Stomach (tissue), 9 donors: Measurements from ENCODE around the gene UBTD1. TPM values are rescaled to one million over a fixed set of nuclear protein-coding genes. Genes with fewer than 3 reads are reported as not detected.

Source experiments
- DNase-seq, 2 donors: peaks; one replicate each; pipeline versions ENCODE4 v3.0.0 to v3.0.0-alpha.2; 2013 to 2019
- H3K27ac ChIP-seq, 5 donors: fragments of 200-600 bp in 4 of 5; sonication (generic) in 4 of 5; one replicate each; pipeline ENCODE4 v1.5.1; 2013 to 2019; ENCODE audit warnings: mild to moderate bottlenecking in 1 of 5, moderate library complexity in 1 of 5
- H3K27me3 ChIP-seq, 3 donors: fragments of 200-600 bp; sonication (generic); one replicate each; pipeline ENCODE4 v1.5.1; 2017 to 2019; ENCODE audit warnings: mixed run types in 1 of 3
- H3K36me3 ChIP-seq, 4 donors: fragments of 200-600 bp; sonication (generic); 1 replicate in 3 of 4; 2 replicates in 1 of 4; pipeline ENCODE4 v1.5.1; 2016 to 2019
- H3K4me1 ChIP-seq, 4 donors: fragments of 200-600 bp; sonication (generic); one replicate each; pipeline ENCODE4 v1.5.1; 2016 to 2019
- H3K4me3 ChIP-seq, 4 donors: fragments of 200-600 bp; sonication (generic) in 3 of 4; one replicate each; pipeline ENCODE4 v1.5.1; 2016 to 2019; ENCODE audit warnings: mild to moderate bottlenecking in 1 of 4
- H3K9me3 ChIP-seq, 4 donors: fragments of 200-600 bp; sonication (generic); one replicate each; pipeline ENCODE4 v1.5.1; 2016 to 2019
- CTCF ChIP-seq, 7 experiments: fragments of 450-650 bp in 4 of 7; fragments of 200-600 bp in 3 of 7; sonication (generic) in 3 of 7; IDR thresholded peaks; one replicate each; pipeline ENCODE4 v1.5.1; 2016 to 2019; ENCODE audit warnings: antibody characterized with exemption in 7 of 7, control low read depth in 2 of 7, mild to moderate bottlenecking in 1 of 7
- EP300 ChIP-seq: sonication (generic); formaldehyde crosslinking; IDR thresholded peaks from one replicate; pipeline ENCODE4 v1.6.1; 2017; ENCODE audit warnings: antibody characterized with exemption
- POLR2A ChIP-seq, 4 donors: fragments of 450-650 bp; IDR thresholded peaks; one replicate each; pipeline ENCODE4 v1.6.1; 2016; ENCODE audit warnings: antibody characterized with exemption in 4 of 4, control low read depth in 2 of 4, mild to moderate bottlenecking in 1 of 4, moderate library complexity in 1 of 4
- POLR2AphosphoS5 ChIP-seq, 3 donors: sonication (generic); formaldehyde crosslinking; IDR thresholded peaks; one replicate each; pipeline ENCODE4 v1.6.1; 2016; ENCODE audit warnings: antibody characterized with exemption in 3 of 3
- WGBS, 5 donors: extraction: QIAGEN DNeasy Blood & Tissue Kit in 3 of 5; methylation state at CpG; one replicate each; pipeline versions ENCODE4 v1.1.5 to v1.1.7; 2013 to 2018; 5-methylcytosine and 5-hydroxymethylcytosine counted together
- intact Hi-C: fragments of 100-400 bp; cut with DNase I; formaldehyde crosslinking; loops from one replicate; pipeline ENCODE4 v1.15.1; 2023; ENCODE audit warnings: low total_unique reads
- polyA plus RNA-seq, 3 donors: library from polyadenylated mRNA; stranded (reverse); fragments of 200-250 nt; gene quantifications; one replicate each; pipeline ENCODE4 v1.2.3, GENCODE V29; 2013
- total RNA-seq, 5 donors: library from RNA; depleted of rRNA; stranded (reverse); fragments of >200 nt; gene quantifications; one replicate each; pipeline versions ENCODE4 v1.1.0 to v1.2.3, GENCODE V29; 2014 to 2016
- donor health status: healthy with polysubstance abuse.
- donor health status: Bipolar disorder and iron deficiency.
- donor health status: healthy.

UBTD1 gene
- total and polyA plus RNA-seq, 8 donors = 1.3 to 22.9 (median 8.1) TPM

GRCh38 chr10:97494151-97494550, 4.6 kb upstream of the UBTD1 start:
- peaks cover 20 to 68% (median 44%) of the 10 kb centered on the region in 4 donors for H3K4me1 ChIP-seq
- intact Hi-C loops = no loop called here
- 38 to 57% (median 50%) methylated on average over 2 of the region's 2 CpGs for WGBS, 5 donors
- H3K27me3 ChIP-seq = no peaks in the 10 kb centered on the region
- no peak overlapping the region for H3K4me3 ChIP-seq
- peak overlapping the region in 1 of 5 donors; percentile 63 for H3K27ac ChIP-seq
- DNase-seq = no peak
- TF ChIP-seq CTCF (IDR thresholded peaks at IDR 0.05) = no peak
- no peak for TF ChIP-seq EP300
- H3K9me3 ChIP-seq = no peaks in the 10 kb centered on the region
- H3K36me3 ChIP-seq = peaks cover 0 to 7% (median 6%) of the 10 kb centered on the region in 4 donors

- H3K27me3 ChIP-seq = no peaks in the 10 kb centered on the region
- intact Hi-C loops = no loop called here
- no peak overlapping the region for H3K4me3 ChIP-seq
- peaks cover 25 to 69% (median 47%) of the 10 kb centered on the region in 4 donors for H3K4me1 ChIP-seq
- H3K27ac ChIP-seq = peak overlapping the region; percentile 1 to 63 (median 32)
- H3K36me3 ChIP-seq = peaks cover 0 to 7% (median 6%) of the 10 kb centered on the region in 4 donors
- no peaks in the 10 kb centered on the region for H3K9me3 ChIP-seq
- TF ChIP-seq CTCF (IDR thresholded peaks at IDR 0.05) = no peak
- TF ChIP-seq POLR2A (IDR thresholded peaks at IDR 0.05) = no peak
- no peak for DNase-seq
- WGBS, 5 donors = 18 to 30% (median 19%) methylated on average over 7 of the region's 7 CpGs
Observed at GRCh38 chr10:97494863-97495506, 3.7 kb upstream of the UBTD1 start.

- Histone ChIP-seq H3K27ac (peak overlapping the region; percentile 90 to 95 (median 95)), H3K4me1 (peaks cover 19 to 62% (median 40%) of the 10 kb centered on the region in 4 donors), H3K27me3 (no peaks in the 10 kb centered on the region), H3K9me3 (no peaks in the 10 kb centered on the region), H3K4me3 (peak overlapping the region; percentile 76 to 97 (median 94)), H3K36me3 (peaks cover 0 to 7% (median 6%) of the 10 kb centered on the region in 4 donors)
- intact Hi-C loops = no loop called here
- DNase-seq = peak; percentile 74 to 88
- 0 to 1% (median 0%) methylated on average over 19 to 22 of the region's 22 CpGs for WGBS, 5 donors
- peak in 2 of 3 donors; percentile 14 to 33 for TF ChIP-seq POLR2AphosphoS5 (IDR thresholded peaks at IDR 0.05)
- no peak for TF ChIP-seq EP300
Observed at GRCh38 chr10:97497572-97498075, 1.1 kb upstream of the UBTD1 start.

- H3K4me3 ChIP-seq = peak within 1 kb of the TSS; percentile 76 to 97 (median 94)
- H3K27ac ChIP-seq = peak within 1 kb of the TSS; percentile 90 to 95 (median 95)
- peak; percentile 99 to 100 for DNase-seq
- no peaks in the 10 kb centered on the region for H3K27me3 ChIP-seq
- H3K36me3 ChIP-seq = peaks cover 0 to 3% (median 3%) of the 10 kb centered on the region in 4 donors
- no peaks in the 10 kb centered on the region for H3K9me3 ChIP-seq
- intact Hi-C loops = no loop called here
- TF ChIP-seq POLR2A (IDR thresholded peaks at IDR 0.05) = peak in 1 of 4 donors; percentile 45
- no peak for TF ChIP-seq EP300
- TF ChIP-seq POLR2AphosphoS5 (IDR thresholded peaks at IDR 0.05) = peak; percentile 59 to 74 (median 73)
- TF ChIP-seq CTCF (IDR thresholded peaks at IDR 0.05) = peak in 3 of 7 experiments; percentile 13 to 44 (median 19)
- peaks cover 19 to 62% (median 38%) of the 10 kb centered on the region in 4 donors for H3K4me1 ChIP-seq
- WGBS, 5 donors = 0 to 1% (median 0%) methylated on average over 31 to 73 of the region's 73 CpGs
Observed at GRCh38 chr10:97498076-97498840, 466 bp upstream of the UBTD1 start, which contains the start of gene MMS19. Gene MMS19 (minus strand): TSS chr10:97498422. CDS start chr10:97498384, 38 bp downstream.
